Measurements from ENCODE around the gene PSMD1.

PSMD1 gene

DNA sequence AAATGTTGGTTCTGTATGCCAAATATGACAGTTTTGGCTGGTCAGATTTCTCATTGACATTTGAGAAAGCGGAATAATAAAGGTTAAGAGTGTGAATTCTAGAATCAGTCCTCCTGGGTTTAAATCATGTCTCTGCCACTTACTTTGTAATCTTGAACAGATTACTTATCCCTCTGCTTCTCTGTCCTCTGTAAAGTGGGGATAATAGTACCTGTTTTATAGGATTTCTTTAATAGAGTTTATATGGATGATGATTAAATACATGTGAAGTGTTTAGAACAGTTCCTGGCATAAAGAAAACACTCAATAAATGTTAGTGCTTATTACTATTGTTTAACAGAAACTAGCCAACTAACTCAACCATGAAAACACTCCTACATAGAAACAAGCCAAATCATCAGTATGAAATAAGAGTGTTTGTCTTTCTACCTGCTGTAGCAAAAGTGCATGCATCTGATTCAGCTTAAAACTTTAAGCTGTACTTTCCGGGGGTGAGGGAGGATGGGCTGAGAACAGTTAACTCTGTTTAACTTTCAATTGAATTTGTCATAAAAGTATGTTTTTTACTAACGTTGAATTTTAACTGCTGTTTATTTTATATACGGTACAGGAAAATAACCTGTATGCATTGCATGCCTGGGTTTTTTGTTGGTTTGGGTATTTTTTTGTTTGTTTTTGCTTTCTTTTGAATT lies 61.4 kb downstream of the PSMD1 start:
- Mint-ChIP-seq H3K27me3 (ENCODE audit: low read depth) (no peaks in the 10 kb centered on the region), H3K4me3 (peak overlapping the region; percentile 10 to 57 (median 17)), H3K36me3 (ENCODE audit: low read depth) (peaks cover 11% of the 10 kb centered on the region), H3K27ac (peak overlapping the region; percentile 81 to 90 (median 85)), H3K9me3 (no peaks in the 10 kb centered on the region), H3K4me1 (peaks cover 49% of the 10 kb centered on the region)
- TF ChIP-seq, protein P1, sequence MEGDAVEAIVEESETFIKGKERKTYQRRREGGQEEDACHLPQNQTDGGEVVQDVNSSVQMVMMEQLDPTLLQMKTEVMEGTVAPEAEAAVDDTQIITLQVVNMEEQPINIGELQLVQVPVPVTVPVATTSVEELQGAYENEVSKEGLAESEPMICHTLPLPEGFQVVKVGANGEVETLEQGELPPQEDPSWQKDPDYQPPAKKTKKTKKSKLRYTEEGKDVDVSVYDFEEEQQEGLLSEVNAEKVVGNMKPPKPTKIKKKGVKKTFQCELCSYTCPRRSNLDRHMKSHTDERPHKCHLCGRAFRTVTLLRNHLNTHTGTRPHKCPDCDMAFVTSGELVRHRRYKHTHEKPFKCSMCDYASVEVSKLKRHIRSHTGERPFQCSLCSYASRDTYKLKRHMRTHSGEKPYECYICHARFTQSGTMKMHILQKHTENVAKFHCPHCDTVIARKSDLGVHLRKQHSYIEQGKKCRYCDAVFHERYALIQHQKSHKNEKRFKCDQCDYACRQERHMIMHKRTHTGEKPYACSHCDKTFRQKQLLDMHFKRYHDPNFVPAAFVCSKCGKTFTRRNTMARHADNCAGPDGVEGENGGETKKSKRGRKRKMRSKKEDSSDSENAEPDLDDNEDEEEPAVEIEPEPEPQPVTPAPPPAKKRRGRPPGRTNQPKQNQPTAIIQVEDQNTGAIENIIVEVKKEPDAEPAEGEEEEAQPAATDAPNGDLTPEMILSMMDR (IDR thresholded peaks at IDR 0.05; ENCODE audit: unreplicated experiment in 3 of 3), result no peak

GRCh38 chr2:231118614-231118942 lies 61.9 kb downstream of the PSMD1 start:
- peaks cover 6% of the 10 kb centered on the region for H3K36me3 Mint-ChIP-seq (ENCODE audit: low read depth)
- peaks cover 54% of the 10 kb centered on the region for H3K4me1 Mint-ChIP-seq
- TF ChIP-seq, protein P1 (IDR thresholded peaks at IDR 0.05; ENCODE audit: unreplicated experiment in 3 of 3), result no peak
- H3K27ac Mint-ChIP-seq, result peak overlapping the region; percentile 81 to 90 (median 85)
- H3K4me3 Mint-ChIP-seq, result peak overlapping the region in 2 of 3 experiments; percentile 10 to 57
- no peaks in the 10 kb centered on the region for H3K9me3 Mint-ChIP-seq
- no peaks in the 10 kb centered on the region for H3K27me3 Mint-ChIP-seq (ENCODE audit: low read depth)

DNA sequence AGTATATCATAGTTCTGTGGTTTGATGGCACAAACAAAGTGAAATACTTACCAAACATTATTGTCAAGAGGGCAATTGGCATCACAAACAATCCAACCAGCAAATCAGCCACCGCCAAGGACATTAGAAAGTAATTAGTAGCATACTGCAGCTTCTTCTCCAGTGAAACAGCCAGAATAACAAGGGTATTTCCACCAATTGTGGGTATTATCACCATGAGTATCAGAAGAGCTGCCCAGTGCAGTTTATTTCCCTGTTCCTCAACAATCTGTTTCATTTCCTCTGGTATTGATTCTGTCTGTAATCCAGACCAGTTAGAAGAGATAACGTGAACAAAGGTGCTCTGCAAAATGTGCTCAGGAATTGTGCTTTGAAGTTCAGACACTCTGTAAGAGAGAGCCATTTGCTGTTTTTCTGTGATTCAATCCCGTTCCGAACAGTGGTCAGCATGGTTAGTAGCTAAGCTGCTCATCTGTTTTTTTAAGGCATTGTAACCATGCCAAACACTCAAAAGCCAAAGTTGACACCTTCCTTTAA lies 66.8 kb downstream of the PSMD1 start:
- Mint-ChIP-seq H3K27ac (peak overlapping the region; percentile 77 to 96 (median 79)), H3K4me3 (peak overlapping the region; percentile 24 to 84 (median 62)), H3K9me3 (no peaks in the 10 kb centered on the region), H3K4me1 (peaks cover 60% of the 10 kb centered on the region), H3K27me3 (ENCODE audit: low read depth) (no peaks in the 10 kb centered on the region), H3K36me3 (ENCODE audit: low read depth) (no peaks in the 10 kb centered on the region)
- TF ChIP-seq, protein P1 (IDR thresholded peaks at IDR 0.05; ENCODE audit: unreplicated experiment in 3 of 3), result no peak

DNA sequence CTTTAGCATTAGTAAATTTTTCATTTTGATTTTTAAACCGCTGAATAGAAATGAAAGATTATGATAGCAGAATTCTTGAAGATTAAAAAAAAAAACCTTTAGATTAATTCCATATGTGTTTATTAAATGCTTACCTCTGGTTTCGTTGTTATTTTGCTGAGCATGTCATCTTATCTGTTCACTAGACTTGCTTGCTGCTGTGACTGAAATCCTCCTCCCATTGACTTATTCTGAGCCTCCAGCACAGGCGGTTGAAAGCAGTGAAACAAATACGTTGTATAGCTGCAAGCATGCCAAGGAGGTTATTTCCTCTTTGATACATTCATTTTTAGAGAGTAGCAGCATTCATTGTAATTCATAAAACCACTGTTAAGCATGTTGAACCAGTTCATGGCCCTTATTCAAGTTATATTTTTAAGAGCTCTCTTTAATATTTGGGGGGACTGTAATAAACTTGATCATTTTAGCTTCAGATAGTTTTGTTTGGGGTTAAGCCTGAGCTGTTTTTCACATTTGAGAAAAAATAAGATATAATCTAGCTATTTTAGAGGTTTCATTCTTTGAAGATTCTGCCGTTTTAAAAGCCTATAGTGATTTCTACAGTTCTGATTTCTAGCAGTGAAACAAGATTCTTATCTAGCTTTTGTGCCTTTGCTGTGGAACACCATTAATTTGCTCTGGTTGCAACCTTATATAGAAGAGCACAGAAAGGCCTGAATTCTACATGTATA lies 68.3 kb downstream of the PSMD1 start, which contains the start of gene HTR2B:
TSS of gene HTR2B (minus strand) at position 205 of the 731 bp plus-strand sequence. CDS start 1,278 bp downstream, outside the sequence.
- peaks cover 60% of the 10 kb centered on the region for H3K4me1 Mint-ChIP-seq
- H3K27ac Mint-ChIP-seq, result peak within 1 kb of the TSS; percentile 79 to 96 (median 90)
- no peaks in the 10 kb centered on the region for H3K36me3 Mint-ChIP-seq (ENCODE audit: low read depth)
- H3K4me3 Mint-ChIP-seq, result peak within 1 kb of the TSS; percentile 49 to 84 (median 66)
- no peaks in the 10 kb centered on the region for H3K27me3 Mint-ChIP-seq (ENCODE audit: low read depth)
- TF ChIP-seq, protein P1 (IDR thresholded peaks at IDR 0.05; ENCODE audit: unreplicated experiment in 3 of 3), result no peak
- H3K9me3 Mint-ChIP-seq, result no peaks in the 10 kb centered on the region

DNA sequence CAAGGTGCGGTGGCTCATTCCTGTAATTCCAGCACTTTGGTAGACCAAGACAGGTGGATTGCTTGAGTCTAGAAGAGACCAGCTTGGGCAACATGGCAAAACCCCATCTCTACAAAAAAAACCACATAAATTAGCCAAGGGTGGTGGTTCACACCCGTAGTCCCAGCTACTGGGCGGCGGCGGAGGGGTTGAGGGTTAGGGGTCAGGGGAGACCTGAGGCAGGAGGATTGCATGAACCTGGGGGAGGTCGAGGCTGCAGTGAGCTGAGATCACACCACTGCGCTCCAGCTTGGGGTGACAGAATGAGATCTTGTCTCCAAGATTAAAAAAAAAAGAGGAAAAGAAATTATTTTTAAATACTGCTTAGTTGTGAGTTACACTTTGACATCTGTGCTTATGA lies 69.5 kb downstream of the PSMD1 start:
- Mint-ChIP-seq H3K9me3 (no peaks in the 10 kb centered on the region), H3K4me1 (peaks cover 61% of the 10 kb centered on the region), H3K27ac (no peak overlapping the region), H3K27me3 (ENCODE audit: low read depth) (no peaks in the 10 kb centered on the region), H3K36me3 (ENCODE audit: low read depth) (no peaks in the 10 kb centered on the region), H3K4me3 (no peak overlapping the region)
- TF ChIP-seq, protein P1 (IDR thresholded peaks at IDR 0.05; ENCODE audit: unreplicated experiment in 3 of 3), result no peak

Data from nephron (organoid).